IMR-90 (cell line): ENCODE data around the gene SBF2. TPM values are rescaled to one million over a fixed set of nuclear protein-coding genes. Genes with fewer than 3 reads are reported as not detected.
A peak's percentile ranks its signal among the peaks of the same experiment; 100 is the strongest.

Experiments used
- ATAC-seq: fragments of 200-7000 bp; cut with Tn5 transposase; 2 replicates; pipeline ENCODE4 v1.9.1; 2020; ENCODE audit warnings: low read depth, mild to moderate bottlenecking, moderate library complexity
- BruUV-seq: library from RNA; stranded (reverse); fragments of 400-500 nt; replicated peaks from 2 replicates; lab custom pipeline; 2021; lab: Mats Ljungman, UMichigan
- CTCF ChIA-PET: fragments of 300-600 bp; formaldehyde crosslinking; extraction: SDS; loops from one replicate; lab custom pipeline; 2021; ENCODE audit warnings: antibody characterized with exemption; lab: Yijun Ruan, JAX
- POLR2A ChIA-PET: fragments of 300-600 bp; sonication (Branson Sonifier 250); formaldehyde crosslinking; loops from one replicate; lab custom pipeline; 2022; ENCODE audit warnings: antibody characterized with exemption; ENCODE audit not compliant: unreplicated experiment; lab: Charles Lee
- DNase-seq: peaks from one replicate; pipeline ENCODE4 v3.0.0; 2013
- H2AFZ ChIP-seq: replicated peaks from 2 replicates; pipeline ENCODE3; 2013; ENCODE audit warnings: low read length, mild to moderate bottlenecking; ENCODE audit not compliant: poor library complexity
- H2AK5ac ChIP-seq: 2 replicates; pipeline ENCODE4 v1.6.1; 2013; ENCODE audit warnings: low read depth, low read length, inconsistent platforms
- H2AK9ac ChIP-seq: replicated peaks from 2 replicates; pipeline ENCODE3; 2013; ENCODE audit warnings: mild to moderate bottlenecking, low read depth, low read length, moderate library complexity; ENCODE audit not compliant: poor library complexity
- H2BK120ac ChIP-seq: 2 replicates; pipeline ENCODE4 v1.6.1; 2013; ENCODE audit warnings: low read depth, low read length, inconsistent platforms
- H2BK15ac ChIP-seq: 3 replicates; pipeline ENCODE4 v1.6.1; 2013; ENCODE audit warnings: low read depth, low read length, inconsistent platforms
- H2BK20ac ChIP-seq: 2 replicates; pipeline ENCODE4 v1.6.1; 2013; ENCODE audit warnings: low read depth, mild to moderate bottlenecking, inconsistent platforms, low read length, moderate library complexity
- H2BK5ac ChIP-seq: 2 replicates; pipeline ENCODE4 v1.6.1; 2013; ENCODE audit warnings: mild to moderate bottlenecking, low read depth, low read length, inconsistent platforms; ENCODE audit not compliant: poor library complexity, severe bottlenecking
- H3K14ac ChIP-seq: replicated peaks from 2 replicates; pipeline ENCODE4 v1.6.1; 2013; ENCODE audit warnings: low read depth, low read length, inconsistent platforms
- H3K18ac ChIP-seq: 2 replicates; pipeline ENCODE4 v1.6.1; 2013; ENCODE audit warnings: low read depth, low read length, control low read depth
- H3K23ac ChIP-seq: 2 replicates; pipeline ENCODE4 v1.6.1; 2013; ENCODE audit warnings: low read depth, low read length, inconsistent platforms
- H3K27ac ChIP-seq: 2 replicates; pipeline ENCODE4 v1.5.1; 2013; ENCODE audit warnings: mild to moderate bottlenecking, control low read depth, low read length; ENCODE audit not compliant: insufficient read depth
- H3K27me3 ChIP-seq: 2 replicates; pipeline ENCODE4 v1.6.1; 2013; ENCODE audit warnings: low read length; ENCODE audit not compliant: control insufficient read depth, insufficient read depth
- H3K36me3 ChIP-seq: 2 replicates; pipeline ENCODE4 v1.6.1; 2013; ENCODE audit warnings: low read length, mixed read lengths; ENCODE audit not compliant: control insufficient read depth, insufficient read depth
- H3K4ac ChIP-seq: 2 replicates; pipeline ENCODE4 v1.6.1; 2013; ENCODE audit warnings: low read depth, low read length, inconsistent platforms
- H3K4me1 ChIP-seq: 2 replicates; pipeline ENCODE4 v1.6.1; 2013; ENCODE audit warnings: low read length, mixed read lengths; ENCODE audit not compliant: control insufficient read depth, insufficient read depth
- H3K4me2 ChIP-seq: 2 replicates; pipeline ENCODE4 v1.6.1; 2013; ENCODE audit warnings: low read depth, mild to moderate bottlenecking, control low read depth, low read length, moderate library complexity
- H3K4me3 ChIP-seq: 2 replicates; pipeline ENCODE4 v1.5.1; 2013; ENCODE audit warnings: low read depth, mild to moderate bottlenecking, control low read depth, low read length, moderate library complexity; ENCODE audit not compliant: insufficient read depth
- H3K56ac ChIP-seq: 2 replicates; pipeline ENCODE4 v1.6.1; 2013; ENCODE audit warnings: low read length, inconsistent platforms; ENCODE audit not compliant: insufficient read depth; ENCODE audit errors: extremely low read depth
- H3K79me1 ChIP-seq, 2 experiments: 2 replicates each; pipeline ENCODE4 v1.6.1; 2013; ENCODE audit warnings: low read length in 2 of 2, inconsistent platforms in 1 of 2, low read depth in 1 of 2
- H3K9ac ChIP-seq: 2 replicates; pipeline ENCODE4 v1.6.1; 2013; ENCODE audit warnings: low read depth, low read length, control low read depth
- H3K9me1 ChIP-seq: 2 replicates; pipeline ENCODE4 v1.6.1; 2013; ENCODE audit warnings: low read length, inconsistent platforms; ENCODE audit not compliant: insufficient read depth
- H3K9me3 ChIP-seq: 2 replicates; pipeline ENCODE4 v1.6.1; 2013; ENCODE audit warnings: low read length; ENCODE audit not compliant: control insufficient read depth, insufficient read depth
- H4K20me1 ChIP-seq: 2 replicates; pipeline ENCODE4 v1.6.1; 2013; ENCODE audit warnings: low read length, inconsistent platforms; ENCODE audit not compliant: insufficient read depth
- H4K5ac ChIP-seq: 2 replicates; pipeline ENCODE4 v1.6.1; 2013; ENCODE audit warnings: mild to moderate bottlenecking, low read depth, low read length, control low read depth
- H4K8ac ChIP-seq, 2 experiments: 2 replicates each; pipeline ENCODE4 v1.6.1; 2013; ENCODE audit warnings: low read depth in 2 of 2, low read length in 2 of 2, control low read depth in 1 of 2, inconsistent platforms in 1 of 2
- H4K91ac ChIP-seq: 2 replicates; pipeline ENCODE4 v1.6.1; 2013; ENCODE audit warnings: low read depth, low read length, inconsistent platforms; ENCODE audit not compliant: insufficient read depth
- RFX5 ChIP-seq: IDR thresholded peaks from 2 replicates; pipeline ENCODE4 v1.8.0; 2012; ENCODE audit warnings: low read depth, mild to moderate bottlenecking, low read length, moderate library complexity
- WGBS, 2 experiments: methylation state at CpG; one replicate each; pipeline versions ENCODE4 v1.1.5 to v1.1.7; 2013; ENCODE audit warnings: missing lambda C conversion rate in 2 of 2; ENCODE audit not compliant: insufficient read length in 1 of 2; ENCODE audit errors: extremely low coverage in 2 of 2; 5-methylcytosine and 5-hydroxymethylcytosine counted together
- dilution Hi-C: fragments of 300-500 bp; cut with HindIII; formaldehyde crosslinking; loops from one replicate; pipeline ENCODE4 v1.14.3; 2018; ENCODE audit warnings: low sequenced_read_pairs; ENCODE audit not compliant: unreplicated experiment
- in situ Hi-C: fragments of 300-500 bp; cut with MboI; formaldehyde crosslinking; loops from 3 replicates; pipeline ENCODE4 v1.14.3; 2019; ENCODE audit warnings: low sequenced_read_pairs, inconsistent platforms, mixed read lengths
- intact Hi-C: fragments of 100-400 bp; cut with micrococcal nuclease; formaldehyde crosslinking; loops from 2 replicates; pipeline ENCODE4 v1.10.0; 2022
- polyA plus RNA-seq, 3 experiments: library from polyadenylated mRNA; depleted of rRNA; stranded (reverse); fragments of >200 nt; gene quantifications; 2 replicates each; pipeline ENCODE4 v1.2.3, GENCODE V29; 2012; ENCODE audit warnings: low replicate concordance in 1 of 3
- total RNA-seq: library from RNA; depleted of rRNA; stranded (reverse); fragments of >200 nt; gene quantifications from 2 replicates; pipeline ENCODE4 v1.2.3, GENCODE V29; 2012

Gene SBF2
- total and polyA plus RNA-seq, 2 of the 4 experiments (the other 2 are of a cell fraction), result 23.8 to 51.8 TPM

- Histone ChIP-seq H2BK20ac (no peak overlapping the region), H2AK9ac (peak overlapping the region; percentile 23), H3K4me1 (peaks cover 19% of the 10 kb centered on the region), H2AFZ (no peak overlapping the region), H4K8ac (0 out of 4 replicates have a peak overlapping the region, but pooled peaks of 1 of the 2 experiments have one; percentile 0), H3K23ac (no peak overlapping the region), H2BK120ac (peak overlapping the region; percentile 30; the same call in 1 of the 2 replicates), H2BK5ac (peak overlapping the region; percentile 47), H4K20me1 (no peaks in the 10 kb centered on the region), H4K5ac (0 out of 2 replicates have a peak overlapping the region, but pooled peaks have one; percentile 4), H3K18ac (no peak overlapping the region), H3K9ac (no peak overlapping the region), H2BK15ac (peak overlapping the region; percentile 35; the same call in 1 of the 3 replicates), H3K79me1 (peaks cover 15 to 53% of the 10 kb centered on the region in 2 experiments; a peak in 3 of 4 replicates), H3K56ac (no peak overlapping the region; the same call in 1 of the 2 replicates), H3K36me3 (peaks cover 13% of the 10 kb centered on the region), H3K9me3 (no peaks in the 10 kb centered on the region), H3K27me3 (no peaks in the 10 kb centered on the region), H2AK5ac (peak overlapping the region; percentile 35; the same call in 1 of the 2 replicates), H3K27ac (no peak overlapping the region), H3K4me3 (no peak overlapping the region), H3K4ac (no peak overlapping the region), H4K91ac (0 out of 2 replicates have a peak overlapping the region, but pooled peaks have one; percentile 9), H3K9me1 (peaks cover 18% of the 10 kb centered on the region), H3K4me2 (no peak overlapping the region), H3K14ac (no peak overlapping the region)
- intact Hi-C loops, result loop anchor here (10.0 kb wide), 2 partner anchors 374 to 454 kb away; no protein-coding TSS in a partner anchor
- BruUV-seq, result no TSS peak
- in situ Hi-C loops, result loop anchor here (25.0 kb wide), 1 partner anchor 212 kb away; no protein-coding TSS in a partner anchor
- POLR2A ChIA-PET, result no interaction called here
- WGBS, 2 experiments, result no CpG with 5 or more reads among the region's 4 CpGs
- DNase-seq (no peak), ATAC-seq (no peak)
- dilution Hi-C loops, result no loop called here
- CTCF ChIA-PET, result interaction anchor here (1.1 to 1.2 kb wide), 2 partner anchors 15 to 18 kb away, joined by 3 read pairs; no protein-coding TSS in a partner anchor
- no peak for TF ChIP-seq RFX5
These were observed 543.5 kb downstream of the SBF2 start for GRCh38 chr11:9750551-9750950.
